T-helper 2 cell treated with Interferon-gamma antibody and Interleukin-4, amounts not matched to agents 100 ng/mL and 5 ng/mL, for 36 hours (primary cell): ENCODE measurements around the gene KRT3. TPM values are rescaled to one million over a fixed set of nuclear protein-coding genes. Genes with fewer than 3 reads are reported as not detected.

Experiments used
- intact Hi-C: fragments of 100-400 bp; cut with micrococcal nuclease; formaldehyde crosslinking; loops from one replicate; pipeline ENCODE4 v1.15.1; 2023
- total RNA-seq: library from RNA; stranded (reverse); gene quantifications from 2 replicates; pipeline ENCODE4 v1.2.3, GENCODE V29; 2022

KRT3 gene
- not detected in 2 replicates for total RNA-seq

DNA sequence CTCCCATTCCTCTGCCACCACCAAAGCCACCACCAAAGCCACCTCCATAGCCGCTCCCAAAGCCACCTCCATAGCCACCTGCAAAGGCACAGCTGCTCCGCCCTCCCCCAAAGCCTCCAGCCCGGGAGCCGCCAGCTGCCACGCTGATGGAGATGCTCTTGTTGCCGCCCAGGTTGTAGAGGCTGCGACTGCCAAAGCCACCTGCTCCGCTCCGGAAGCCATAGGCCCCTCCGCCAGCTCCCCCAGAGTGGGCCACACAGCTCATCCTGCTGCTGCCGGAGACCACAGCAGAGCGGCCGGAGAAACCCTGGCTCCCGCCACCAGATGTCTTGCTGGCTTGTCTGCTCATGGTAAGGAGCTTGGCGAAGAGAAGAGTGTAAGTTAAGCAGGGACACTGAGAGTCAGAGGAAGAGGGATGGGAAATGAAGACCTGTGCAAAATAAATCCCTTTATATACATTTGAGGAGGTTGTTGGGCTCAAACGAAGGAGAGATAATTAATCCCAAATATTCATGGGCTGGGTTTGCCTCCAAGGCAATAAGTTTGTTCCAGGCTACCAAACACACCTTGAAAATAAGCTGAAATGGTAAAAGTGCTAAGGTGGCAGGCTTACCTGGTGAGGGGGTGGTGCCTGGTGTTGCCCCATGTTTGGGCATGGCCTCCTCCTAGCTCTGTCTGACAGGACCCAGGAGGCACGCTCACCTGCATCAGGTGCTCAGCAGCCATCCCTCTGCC, at the start of gene KRT3:
KRT3 (minus strand) TSS at position 424 of the 735 bp plus-strand sequence; CDS start at position 349, 75 bp downstream.
- intact Hi-C loops, result no loop called here

DNA sequence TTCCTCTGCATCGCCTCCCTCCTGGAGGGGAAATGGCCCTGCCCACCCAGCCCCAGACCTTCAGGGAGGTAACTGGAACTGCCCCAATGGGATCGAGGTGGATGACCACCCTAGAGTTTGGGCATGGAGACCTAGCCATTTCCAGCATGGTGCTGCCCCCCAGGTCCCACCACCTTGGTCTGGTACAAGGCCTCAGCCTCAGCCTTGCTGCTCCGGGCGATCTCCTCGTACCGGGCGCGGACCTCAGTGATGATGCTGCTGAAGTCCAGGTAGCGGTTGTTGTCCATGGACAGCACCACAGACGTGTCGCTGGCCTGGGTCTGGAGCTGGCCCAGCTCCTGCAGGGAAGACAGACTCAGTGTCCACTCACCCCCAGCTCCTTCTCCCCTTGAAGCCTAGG, 48.5 kb upstream of the KRT3 start:
- intact Hi-C loops, result no loop called here

DNA sequence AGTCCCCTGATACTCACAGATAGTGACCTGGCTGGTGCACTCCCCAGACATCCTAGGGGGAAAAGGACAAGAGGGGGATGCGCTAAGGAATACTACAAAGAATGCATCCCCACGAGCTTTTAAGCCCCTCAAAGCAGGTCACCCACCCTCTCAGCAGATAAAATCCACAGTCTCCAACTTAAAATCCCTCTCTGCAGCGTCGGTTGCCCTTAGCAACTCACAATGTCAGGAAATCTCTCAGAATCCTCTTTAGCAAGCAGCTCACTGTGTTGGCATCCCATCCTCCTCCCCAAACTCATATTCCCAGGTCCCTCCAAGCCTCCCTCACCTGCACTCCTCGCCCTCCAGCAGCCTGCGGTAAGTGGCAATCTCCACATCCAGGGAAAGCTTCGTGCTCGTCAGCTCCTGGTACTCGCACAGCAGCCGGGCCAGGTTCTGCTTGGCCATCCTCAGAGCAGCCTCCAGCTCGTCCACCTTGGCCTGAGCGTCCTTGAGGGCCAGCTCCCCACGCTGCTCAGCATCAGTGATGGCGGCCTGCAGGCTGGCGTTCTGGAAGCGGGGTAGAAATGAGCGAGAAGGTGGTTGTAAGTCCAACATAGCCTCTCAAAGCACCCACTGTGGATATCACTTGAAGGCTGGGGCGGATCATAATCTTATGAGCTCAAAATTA, 43.7 kb upstream of the KRT3 start:
- intact Hi-C loops, result no loop called here

DNA sequence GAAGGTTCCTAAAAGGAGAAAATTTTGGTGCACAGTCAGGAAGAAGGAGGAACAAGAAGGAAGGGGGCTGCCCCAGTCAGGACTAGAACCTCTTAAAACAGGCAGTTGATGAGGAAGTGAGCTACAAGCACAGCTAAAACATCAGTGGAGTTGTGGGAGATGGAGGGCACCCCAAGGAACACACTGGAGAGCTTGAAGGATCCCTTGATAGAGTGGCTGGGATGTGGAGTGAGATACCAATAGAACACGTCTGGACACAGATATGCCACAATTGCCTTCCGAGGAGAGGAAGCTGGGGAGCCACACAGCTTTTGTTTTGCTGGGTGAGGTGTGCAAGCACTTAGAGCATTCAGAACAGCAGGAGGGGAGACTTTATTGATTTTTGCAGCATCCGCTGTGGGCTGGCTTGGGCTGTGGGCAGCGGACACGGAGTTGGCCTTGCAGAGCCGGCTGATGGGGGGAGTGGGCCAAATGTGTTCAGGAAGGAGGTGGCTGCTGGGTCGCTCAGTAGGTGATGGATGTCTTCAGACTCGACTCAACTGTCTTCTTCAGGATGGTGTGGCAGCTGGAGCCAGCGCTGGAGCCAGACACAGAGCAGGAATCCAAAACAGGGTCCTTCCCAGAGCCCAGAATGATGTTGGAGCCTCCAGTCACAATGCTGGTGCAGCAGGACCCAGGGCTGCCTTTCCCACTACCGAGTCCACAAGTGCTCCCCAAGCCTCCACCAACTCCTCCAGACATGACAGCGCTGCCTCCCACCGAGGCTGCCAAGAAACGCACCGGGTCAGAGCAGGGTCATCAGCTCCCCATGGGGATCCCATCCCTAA, 42.9 kb upstream of the KRT3 start:
- intact Hi-C loops, result no loop called here

DNA sequence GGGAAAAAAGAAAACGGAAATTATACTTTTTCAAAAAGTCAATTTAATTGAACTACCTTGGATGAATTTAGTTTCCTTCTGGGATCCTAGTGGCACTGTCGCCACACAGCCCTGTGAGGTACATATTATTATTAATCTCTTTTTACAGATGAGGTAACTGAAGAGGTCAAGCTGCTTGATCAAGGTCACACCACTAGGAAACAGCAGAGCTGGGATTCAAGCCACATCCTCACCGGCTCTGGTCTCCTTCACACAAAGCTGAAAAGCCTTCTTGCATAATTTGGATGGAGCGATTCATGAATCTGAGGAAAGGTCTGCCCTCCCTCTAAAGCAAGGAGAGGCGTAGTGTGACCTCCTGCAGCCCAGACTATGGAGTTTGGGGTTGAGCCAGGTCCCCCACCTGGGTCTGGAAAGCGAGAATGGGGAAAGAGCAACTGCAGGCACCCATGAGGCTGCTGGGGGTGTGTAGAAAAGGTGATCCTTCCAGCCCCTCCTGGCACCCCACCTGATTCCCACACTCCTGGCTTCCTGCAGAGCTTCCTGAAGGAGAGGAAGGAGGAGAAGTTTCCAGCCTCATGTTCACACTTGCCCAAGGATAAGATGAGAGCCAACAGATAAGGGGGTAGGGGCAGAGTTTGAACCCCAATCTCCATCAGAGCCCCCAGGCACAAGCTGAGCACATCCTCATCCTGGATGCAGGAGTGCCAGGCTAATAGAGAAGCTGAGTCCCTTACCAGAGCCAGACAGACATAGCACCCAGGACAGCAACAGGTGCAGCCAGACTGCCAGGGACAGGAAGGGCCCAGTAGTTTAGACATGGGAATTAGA, 42.1 kb upstream of the KRT3 start:
- intact Hi-C loops, result no loop called here

DNA sequence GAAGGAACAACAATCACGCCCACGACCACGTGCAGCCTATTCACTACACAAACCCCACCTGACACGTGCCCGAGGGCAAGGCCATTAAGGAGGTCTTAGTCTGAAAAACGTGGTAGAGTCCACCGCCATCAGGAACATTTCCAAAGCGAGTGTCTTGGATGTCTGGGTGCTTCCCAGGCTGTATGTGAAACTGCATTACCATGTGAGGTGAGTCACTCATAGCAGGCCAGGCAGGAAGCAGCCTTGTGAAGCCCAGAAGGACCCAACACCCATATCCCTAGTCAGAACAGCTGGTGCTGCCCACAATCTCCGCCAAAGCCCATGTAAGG, 41.5 kb upstream of the KRT3 start:
- intact Hi-C loops, result no loop called here

DNA sequence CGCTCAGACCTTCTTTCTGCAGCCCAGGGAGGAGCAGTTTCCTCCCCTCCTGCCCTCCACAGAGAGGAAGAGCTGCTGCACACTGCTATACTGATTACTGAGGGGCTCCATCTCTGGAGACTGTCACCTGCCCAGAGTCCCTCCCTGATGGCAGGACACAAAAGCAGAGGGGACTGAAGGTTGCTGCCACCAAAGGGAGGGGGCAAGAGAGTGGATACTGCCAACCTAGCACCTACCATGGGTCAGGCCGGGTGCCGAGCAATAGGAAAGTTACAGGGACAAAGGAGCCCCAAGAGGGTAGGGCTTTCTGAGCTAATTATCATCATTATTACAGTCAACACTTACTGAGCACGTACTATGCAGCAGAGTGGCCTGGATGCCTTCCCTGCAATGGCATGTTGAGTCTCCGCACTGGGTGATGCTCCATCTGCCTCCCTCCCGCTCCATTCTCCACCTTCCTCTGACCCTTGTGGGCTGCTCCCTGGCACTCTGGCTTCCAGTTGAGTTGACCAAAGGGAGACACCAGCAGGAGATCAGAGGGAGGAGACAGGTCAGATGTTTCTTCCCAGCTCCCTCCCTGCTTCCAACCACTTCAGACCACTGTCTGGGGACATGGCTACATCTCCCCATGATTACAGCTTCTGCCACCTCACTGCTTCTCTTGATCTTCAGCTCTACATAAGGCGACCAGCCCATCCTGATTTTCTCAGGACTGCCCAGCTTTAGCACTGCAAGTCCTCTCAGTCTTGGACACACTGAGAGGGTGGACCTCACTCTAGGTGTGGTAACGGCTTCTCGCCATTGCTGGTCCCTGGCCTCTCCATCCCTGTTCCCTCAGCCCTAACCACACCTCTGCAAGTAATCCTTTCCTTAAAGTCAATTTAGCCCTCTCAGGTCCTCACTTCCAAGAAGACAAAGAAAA, 40.8 kb upstream of the KRT3 start:
- intact Hi-C loops, result no loop called here

DNA sequence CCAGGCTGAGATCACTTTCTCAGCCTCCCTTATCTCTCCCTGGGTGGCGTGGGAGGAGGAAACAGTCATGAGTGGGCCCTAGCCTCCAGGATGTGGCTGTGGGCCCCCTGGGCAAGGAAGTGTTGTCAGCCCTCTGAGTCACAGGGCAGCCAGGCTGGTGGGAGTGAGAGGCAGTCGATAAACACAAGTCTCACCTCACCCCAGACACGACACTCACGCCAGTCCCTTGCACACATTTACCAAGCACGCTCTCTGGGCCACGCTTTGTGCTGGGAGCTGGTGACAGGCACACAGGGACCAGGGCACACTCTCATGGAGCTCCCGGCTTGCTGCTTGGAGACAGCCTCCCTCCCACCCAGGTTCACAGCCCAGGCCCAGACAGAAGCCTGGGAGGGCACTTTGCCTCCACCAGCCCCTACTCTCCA, 40.1 kb upstream of the KRT3 start:
- intact Hi-C loops, result no loop called here

DNA sequence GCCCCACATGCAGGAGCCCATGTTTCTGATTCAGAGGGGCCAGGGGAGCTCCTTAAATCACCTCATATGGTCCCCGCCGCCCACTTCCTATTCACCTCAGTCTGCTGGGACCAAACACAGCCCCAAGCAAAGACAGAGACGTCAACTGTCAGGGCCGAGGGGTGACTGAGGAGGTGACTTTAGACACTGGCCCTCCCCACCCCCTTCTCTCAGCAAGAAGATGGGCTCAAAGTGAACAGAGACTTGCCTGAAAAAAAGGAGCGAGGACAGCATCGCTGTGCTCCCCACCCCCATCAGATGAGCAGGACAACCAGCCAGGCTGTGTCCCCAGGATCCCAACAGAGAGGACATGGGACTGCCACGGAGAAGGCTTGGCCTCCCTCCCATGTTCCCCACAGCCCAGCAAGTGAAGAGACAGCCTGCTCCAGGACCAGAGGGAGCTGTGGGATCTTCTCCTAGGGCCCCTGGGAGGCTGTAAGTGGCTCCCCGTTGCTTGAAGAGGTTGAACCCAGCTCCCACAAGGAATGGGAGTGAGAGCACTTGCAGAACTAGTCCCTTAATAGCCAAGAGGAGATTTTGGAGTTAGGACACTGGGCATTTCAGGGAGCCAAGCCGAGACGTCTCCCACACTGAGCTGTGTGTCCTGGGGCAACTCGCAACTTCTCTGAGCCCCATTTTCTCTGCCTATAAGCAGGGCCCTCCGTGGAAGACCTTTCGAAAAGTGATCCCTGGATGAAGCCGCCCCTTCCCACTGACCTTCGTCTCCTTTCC, 39.5 kb upstream of the KRT3 start:
- intact Hi-C loops, result no loop called here

DNA sequence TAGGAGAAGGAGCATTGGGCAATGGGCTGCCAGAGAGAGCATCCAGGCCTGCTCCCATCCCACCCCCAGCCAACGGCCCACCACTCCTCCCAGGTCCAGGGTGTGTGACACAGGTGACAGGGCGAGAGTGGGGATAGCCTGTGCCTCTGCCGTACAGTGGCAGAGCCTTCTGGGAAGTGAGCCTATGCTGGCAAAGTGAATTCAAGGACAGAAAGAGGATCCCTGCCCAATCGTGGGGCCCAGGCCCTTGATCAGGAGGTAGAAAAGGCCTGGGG, 38.7 kb upstream of the KRT3 start:
- intact Hi-C loops, result no loop called here

DNA sequence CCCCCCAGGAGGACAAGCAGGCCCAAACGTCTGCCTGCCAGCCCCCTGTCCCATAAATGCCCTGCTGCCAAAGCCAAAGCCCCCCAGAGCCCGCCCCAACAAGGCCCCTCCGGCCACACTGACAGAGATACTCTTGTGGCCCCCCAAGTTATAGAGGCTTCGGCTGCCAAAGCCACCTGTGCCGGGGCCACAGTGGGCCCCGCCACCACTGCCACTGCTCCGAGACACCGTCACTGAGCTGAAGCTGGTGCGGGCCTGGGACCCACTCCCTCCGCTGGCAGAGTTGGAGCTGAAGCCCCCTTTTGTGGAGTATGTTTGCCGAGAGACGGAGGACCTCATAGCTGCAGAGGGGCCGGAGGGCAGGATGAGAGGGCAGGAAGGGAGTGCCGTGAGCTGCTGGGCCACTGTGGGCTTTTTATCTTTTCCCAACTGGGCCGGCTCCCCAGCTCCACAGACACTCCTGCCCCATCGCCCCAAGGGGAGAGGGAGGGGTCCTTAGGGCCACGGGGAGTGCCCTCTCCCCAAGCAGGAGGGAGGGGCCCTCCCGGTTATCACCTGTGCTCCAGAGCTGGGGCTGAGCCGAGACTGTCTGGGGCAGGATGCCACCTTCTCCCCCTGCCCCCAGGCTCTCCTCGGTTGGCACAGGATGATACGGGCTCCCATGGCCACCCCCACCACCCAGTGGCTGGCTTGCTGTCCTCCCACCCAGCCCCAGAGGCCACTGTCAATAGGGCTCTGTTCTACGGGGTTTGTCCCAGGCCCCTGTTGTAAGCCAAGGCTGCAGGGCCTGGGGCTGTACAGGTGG, 38.2 kb upstream of the KRT3 start, which contains the start of gene KRT79:
KRT79 (minus strand) TSS at position 390 of the 805 bp plus-strand sequence; CDS start at position 339, 51 bp downstream.
- intact Hi-C loops, result no loop called here

DNA sequence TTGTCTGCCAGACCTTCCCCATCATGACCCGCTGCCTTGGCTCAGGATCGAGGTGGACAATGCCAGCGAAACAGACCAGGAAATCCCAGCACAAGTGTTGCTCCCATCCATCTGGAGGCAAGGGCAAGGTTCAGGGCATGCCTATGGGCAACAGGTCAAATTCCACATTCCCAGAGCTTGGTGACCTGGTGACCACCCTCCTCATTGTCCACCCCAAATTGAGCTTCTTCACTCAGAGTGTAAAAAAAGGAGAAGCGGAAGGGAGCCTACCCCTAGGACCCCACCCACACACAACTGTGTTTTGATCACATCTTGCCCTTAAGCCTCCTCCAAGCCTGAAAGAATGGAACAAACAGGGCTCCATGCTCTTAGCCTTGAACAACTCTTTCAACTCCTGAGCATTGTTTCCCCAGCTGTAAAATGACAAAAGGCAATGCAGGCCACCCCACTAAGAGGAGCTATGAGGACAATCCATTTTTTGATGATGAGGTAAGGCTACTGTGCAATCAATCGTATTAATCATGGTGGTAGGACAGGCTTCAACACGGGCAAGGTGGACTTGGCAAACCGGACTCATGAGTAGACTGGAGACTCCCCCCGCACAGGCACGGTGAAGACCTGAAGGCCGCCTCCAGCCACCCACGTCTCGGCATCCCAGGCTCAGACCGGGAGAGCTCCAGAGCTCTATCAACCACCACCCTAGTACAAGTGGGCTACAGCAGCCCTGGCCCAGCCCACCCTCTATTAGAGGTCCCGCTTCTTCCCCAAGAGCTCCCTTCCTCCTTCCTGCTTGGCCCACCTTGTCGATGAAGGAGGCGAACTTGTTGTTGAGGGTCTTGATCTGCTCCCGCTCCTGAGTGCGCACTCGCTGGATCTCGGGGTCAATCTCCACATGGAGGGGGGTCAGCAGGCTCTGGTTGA, 37.3 kb upstream of the KRT3 start:
- intact Hi-C loops, result no loop called here

DNA sequence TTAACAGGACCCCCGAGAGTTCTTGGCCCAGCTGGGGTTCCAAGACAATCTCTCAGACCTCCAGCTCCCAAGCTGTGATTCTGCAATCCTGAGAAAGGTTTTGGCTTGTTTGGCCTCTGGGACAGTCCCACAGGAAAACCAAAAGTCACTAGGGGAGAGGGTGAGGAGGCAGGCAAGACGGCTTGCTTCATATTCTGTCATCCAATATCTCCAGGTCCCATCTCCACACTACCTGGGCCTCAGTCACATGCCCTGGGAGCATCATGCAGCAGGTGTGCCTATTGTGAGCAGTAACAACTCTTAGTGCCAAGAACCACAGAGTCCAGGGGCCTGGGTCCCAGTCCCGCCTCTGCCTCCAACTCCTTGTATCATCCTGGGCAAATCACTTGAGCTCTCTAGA, 36.5 kb upstream of the KRT3 start:
- intact Hi-C loops, result no loop called here

DNA sequence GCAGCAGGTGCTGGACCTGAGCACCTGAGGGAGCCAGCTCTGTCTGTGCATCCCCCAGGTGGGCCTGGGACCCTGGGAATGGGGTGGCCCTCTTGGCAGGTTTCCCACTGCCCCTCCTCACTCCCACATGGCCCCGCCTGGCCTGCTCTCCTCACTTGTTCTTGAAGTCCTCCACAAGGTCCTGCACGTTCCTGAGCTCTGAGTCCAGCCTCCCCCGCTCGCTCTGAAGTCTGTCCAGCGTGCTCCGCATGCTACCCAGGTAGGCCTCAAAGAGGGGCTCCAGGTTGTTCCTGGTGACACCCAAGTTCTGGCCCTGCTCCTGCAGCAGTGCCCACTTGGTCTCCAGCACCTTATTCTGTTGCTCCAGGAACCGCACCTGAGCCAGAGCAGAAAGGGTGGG, 35.3 kb upstream of the KRT3 start:
- intact Hi-C loops, result no loop called here

DNA sequence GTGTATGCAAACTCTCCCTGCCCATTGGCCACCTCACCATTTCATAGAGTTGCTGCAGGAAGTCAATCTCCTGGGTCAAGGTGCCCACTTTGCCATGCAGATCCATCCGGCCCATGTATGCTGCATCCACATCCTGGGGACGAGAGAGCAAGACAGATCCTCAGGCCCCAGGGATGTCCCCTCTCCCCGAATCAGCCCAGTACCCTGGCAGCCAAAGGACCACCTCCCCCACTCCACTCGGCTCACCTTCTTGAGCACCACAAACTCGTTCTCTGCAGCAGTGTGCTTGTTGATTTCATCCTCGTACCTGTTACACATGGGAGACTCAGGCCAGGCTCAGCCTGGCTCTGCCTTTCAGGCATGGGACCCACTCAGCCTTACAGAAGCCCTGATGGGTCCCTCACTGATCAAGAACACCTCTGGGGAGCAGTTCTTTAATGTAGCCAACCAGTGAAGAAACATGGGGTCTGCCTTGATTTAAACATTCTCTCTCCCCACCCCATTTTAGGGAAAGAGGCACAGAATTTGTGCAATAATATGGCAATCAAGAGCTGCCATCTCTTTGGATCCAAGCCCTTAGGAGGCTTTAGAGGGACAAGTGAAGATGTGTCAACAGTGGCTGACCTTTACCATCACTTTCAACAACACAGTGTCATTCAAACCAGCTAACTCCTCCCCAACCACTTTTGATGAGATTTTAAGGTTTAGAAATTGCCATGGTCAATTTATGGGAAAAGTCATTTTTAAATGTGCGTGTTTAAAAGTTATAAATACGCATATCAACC, 34.3 kb upstream of the KRT3 start:
- intact Hi-C loops, result no loop called here

DNA sequence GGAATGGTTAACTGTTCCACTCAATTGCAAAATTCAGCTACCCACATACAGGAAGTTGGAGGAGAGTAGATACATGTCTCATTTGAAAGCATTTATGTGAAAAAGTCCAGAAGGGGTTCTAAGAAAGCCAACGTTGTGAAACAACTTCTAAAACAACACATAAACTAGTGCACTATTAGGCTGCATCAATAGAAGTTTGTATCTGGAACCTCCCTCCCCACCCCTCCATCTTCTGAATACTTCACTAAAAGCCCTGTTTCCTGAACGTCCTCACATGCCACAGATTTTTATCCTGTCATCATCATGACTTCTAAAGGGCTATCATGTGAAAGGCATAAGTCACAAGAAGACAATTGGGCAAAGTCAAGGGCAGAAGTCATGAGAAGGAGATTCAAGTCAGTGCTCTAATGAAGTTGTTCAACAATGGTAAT, 32.7 kb upstream of the KRT3 start:
- intact Hi-C loops, result no loop called here

DNA sequence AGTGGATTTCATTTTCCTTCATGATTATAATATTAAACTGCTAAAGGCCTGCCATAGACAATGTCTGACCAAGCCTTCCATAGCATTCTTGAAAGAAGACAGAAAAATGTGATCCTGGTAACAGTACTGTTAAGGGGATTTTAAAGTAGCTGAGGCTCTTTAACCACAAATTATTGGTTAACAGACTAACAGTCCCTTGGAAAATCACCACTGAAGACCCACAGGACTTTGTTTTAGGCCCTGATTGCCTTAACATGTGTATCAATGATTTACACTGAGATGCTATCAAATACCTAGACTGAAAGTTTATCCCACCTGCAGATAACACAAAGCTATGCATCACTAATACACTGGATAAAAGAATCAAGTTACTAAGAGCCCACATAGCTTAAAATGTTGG, 32.2 kb upstream of the KRT3 start:
- intact Hi-C loops, result no loop called here
